ACC112 (cell line): ENCODE measurements around the gene OLAH.

Experiments used
- H2AFZ ChIP-seq: fragments of 200-600 bp; sonication (generic); one replicate; pipeline ENCODE4 v1.6.0; 2017; ENCODE audit warnings: antibody characterized with exemption, low read length; ENCODE audit not compliant: unreplicated experiment
- H3K27ac ChIP-seq: fragments of 200-600 bp; sonication (generic); 2 replicates; pipeline ENCODE4 v1.5.1; 2014; ENCODE audit warnings: low read depth, mild to moderate bottlenecking, antibody characterized with exemption, low read length, moderate library complexity
- H3K27me3 ChIP-seq: fragments of 200-600 bp; sonication (generic); 2 replicates; pipeline ENCODE4 v1.6.1; 2014; ENCODE audit warnings: mild to moderate bottlenecking, antibody characterized with exemption, low read length, moderate library complexity, mixed read lengths; ENCODE audit not compliant: insufficient read depth
- H3K36me3 ChIP-seq: fragments of 200-600 bp; sonication (generic); 2 replicates; pipeline ENCODE4 v1.6.1; 2016; ENCODE audit warnings: mild to moderate bottlenecking, antibody characterized with exemption, low read length, moderate library complexity, mixed read lengths; ENCODE audit not compliant: insufficient read depth
- H3K4me1 ChIP-seq: fragments of 200-600 bp; sonication (generic); one replicate; pipeline ENCODE4 v1.6.1; 2016; ENCODE audit warnings: low read length, mixed read lengths; ENCODE audit not compliant: insufficient read depth, unreplicated experiment, control insufficient read depth
- H3K4me3 ChIP-seq: fragments of 200-600 bp; sonication (generic); 2 replicates; pipeline ENCODE4 v1.5.1; 2014; ENCODE audit warnings: mild to moderate bottlenecking, low read depth, low read length
- H3K79me2 ChIP-seq: fragments of 200-600 bp; sonication (generic); one replicate; pipeline ENCODE4 v1.6.0; 2016; ENCODE audit warnings: low read length; ENCODE audit not compliant: control insufficient read depth, unreplicated experiment, insufficient read depth

Gene OLAH

DNA sequence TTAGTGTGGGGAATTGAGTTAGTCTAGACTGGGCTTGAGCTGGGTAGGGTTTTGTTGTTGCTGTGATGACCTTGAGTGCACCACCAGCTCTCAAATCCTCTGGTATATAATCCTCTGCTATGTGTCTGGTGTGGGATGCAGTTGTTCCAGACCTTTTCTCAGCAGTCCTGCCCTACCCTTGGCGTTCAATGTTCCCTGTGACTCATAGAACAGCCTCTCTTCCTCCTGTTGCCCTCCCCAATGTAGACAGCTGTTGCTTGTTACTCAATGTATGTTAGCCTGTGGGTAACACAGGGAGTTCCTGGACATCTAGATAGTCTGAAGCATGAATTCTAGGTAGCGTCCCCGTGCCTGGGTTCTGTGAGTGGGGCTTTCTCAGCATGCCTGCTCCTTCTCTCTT is 25.1 kb downstream of the OLAH start:
- no peaks in the 10 kb centered on the region for H3K36me3 ChIP-seq
- no peak overlapping the region for H3K4me3 ChIP-seq
- no peak overlapping the region for H2AFZ ChIP-seq
- H3K27me3 ChIP-seq, result no peaks in the 10 kb centered on the region
- H3K4me1 ChIP-seq, result no peaks in the 10 kb centered on the region
- H3K27ac ChIP-seq, result no peak overlapping the region
- H3K79me2 ChIP-seq, result no peaks in the 10 kb centered on the region

DNA sequence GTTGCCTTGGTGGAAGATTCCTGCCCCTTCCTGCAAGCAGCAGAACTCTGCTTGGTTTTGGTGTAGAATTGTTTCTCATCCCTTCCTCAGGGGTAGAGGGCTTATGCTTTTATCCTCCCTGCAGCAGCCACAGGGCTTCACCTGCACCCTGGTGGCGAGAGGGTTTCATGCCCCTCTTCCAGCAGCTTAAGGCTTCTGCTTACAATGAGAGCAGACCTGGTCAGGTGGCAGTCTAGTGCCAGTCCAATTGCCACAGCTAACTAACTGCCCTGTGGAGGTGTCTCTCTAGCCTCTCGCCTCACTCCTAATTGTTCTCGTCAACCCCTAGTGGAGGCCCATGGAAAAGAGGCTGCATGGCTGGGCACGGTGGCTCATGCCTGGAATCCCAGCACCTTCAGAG is 25.5 kb downstream of the OLAH start:
- Histone ChIP-seq H3K4me3 (no peak overlapping the region), H3K36me3 (no peaks in the 10 kb centered on the region), H3K79me2 (no peaks in the 10 kb centered on the region), H2AFZ (no peak overlapping the region), H3K4me1 (no peaks in the 10 kb centered on the region), H3K27ac (no peak overlapping the region), H3K27me3 (no peaks in the 10 kb centered on the region)

DNA sequence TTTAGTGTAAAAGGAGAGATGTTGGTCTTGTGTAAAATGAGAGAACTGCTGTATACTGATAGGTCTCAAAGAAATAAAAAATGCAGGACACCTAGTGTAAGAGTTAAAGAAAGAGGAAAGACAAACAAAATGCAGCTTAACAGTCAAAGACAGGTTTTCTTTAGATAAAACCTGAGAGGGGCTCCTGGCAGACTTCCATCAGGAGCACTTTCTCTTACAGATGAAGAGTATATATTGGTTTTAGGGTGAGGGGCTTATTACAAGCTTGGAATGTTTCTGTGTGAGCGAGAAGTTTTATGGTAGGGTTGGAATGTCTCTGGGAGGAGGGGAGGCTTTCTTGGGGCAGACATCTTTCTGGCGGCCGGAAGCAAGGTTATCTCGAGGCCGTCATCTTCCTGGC is 28.6 kb downstream of the OLAH start:
- no peaks in the 10 kb centered on the region for H3K79me2 ChIP-seq
- no peak overlapping the region for H3K4me3 ChIP-seq
- no peak overlapping the region for H3K27ac ChIP-seq
- H3K36me3 ChIP-seq, result no peaks in the 10 kb centered on the region
- no peak overlapping the region for H2AFZ ChIP-seq
- no peaks in the 10 kb centered on the region for H3K4me1 ChIP-seq
- H3K27me3 ChIP-seq, result no peaks in the 10 kb centered on the region

DNA sequence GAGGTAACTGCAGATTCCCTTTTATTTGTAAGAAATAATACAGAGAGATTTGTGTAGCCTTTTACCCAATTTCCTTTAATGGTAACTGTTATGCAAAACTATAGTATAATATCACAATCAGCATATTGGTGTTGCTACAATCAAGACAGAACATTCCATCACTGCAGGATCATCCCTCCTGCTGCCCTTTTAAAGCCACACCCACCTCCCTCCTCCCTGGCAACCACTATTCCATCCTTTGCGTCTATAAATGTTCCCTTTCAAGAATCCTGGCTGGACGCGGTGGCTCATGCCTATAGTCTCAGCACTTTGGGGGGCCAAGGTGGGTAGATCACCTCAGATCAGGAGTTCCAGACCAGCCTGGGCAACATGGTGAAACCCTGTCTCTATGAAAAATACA is 31.7 kb downstream of the OLAH start:
- Histone ChIP-seq H3K79me2 (no peaks in the 10 kb centered on the region), H3K27ac (no peak overlapping the region), H3K36me3 (no peaks in the 10 kb centered on the region), H3K27me3 (no peaks in the 10 kb centered on the region), H3K4me3 (no peak overlapping the region), H2AFZ (no peak overlapping the region), H3K4me1 (no peaks in the 10 kb centered on the region)

DNA sequence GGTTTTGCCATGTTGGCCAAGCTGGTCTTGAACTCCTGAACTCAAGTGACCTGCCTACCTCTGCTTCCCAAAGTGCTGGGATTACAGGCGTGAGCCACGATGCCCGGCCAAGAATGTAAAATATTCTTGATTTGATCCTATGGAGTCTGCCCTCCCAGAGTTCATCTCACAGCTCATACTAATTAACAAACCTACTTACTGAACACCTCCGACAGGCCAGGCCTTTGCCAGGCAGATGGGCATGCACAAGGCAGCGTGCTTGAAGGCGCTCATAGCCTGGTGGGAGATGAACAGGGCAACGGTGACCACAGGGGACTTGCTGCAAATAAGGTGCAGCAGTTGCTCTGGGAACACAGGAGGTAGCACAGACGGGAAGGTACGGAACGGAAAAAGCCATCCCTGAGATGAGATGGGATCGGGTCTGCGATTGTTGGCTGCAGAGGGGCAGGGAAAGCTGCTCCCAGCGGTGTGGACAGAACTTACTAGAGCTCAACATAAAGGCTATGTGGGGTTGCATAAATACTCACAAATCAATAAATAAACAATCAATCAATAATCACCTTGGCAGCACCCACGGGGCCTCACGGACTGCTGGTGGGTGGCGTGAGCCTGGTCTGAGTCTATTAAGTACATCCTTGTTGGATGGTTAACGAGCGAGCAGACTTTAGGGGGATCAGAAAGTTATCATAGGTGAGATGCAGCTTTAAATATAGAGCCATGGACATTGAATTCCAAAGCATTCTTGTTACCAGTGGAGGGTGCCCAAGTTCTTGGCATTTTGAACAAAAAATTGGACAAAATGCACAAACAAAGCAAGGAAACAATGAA is 40.1 kb downstream of the OLAH start:
- peak overlapping the region; percentile 96 for H2AFZ ChIP-seq
- H3K4me3 ChIP-seq, result peak overlapping the region; percentile 84
- no peaks in the 10 kb centered on the region for H3K27me3 ChIP-seq
- H3K4me1 ChIP-seq, result peaks cover 9% of the 10 kb centered on the region
- H3K27ac ChIP-seq, result peak overlapping the region; percentile 64
- H3K36me3 ChIP-seq, result no peaks in the 10 kb centered on the region
- H3K79me2 ChIP-seq, result no peaks in the 10 kb centered on the region

DNA sequence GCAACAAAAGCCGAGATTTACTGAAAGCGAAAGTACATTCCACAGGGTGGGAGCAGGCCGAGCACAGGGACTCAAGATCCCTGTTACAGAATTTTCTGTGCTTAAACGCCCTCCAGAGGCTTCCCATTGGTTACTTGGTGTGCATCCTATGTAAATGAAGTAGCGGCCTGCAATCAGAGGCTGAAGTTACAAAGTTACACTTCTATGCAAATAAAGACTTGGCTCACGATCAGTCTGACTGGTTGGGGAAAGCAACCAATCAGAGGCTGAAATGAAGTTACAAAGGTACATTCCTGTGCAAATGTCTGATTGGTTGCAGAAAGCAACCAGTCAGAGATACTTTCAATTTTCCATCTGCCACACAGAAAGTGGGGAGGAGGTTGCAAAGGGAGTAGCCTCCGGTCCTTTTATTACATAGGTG is 40.8 kb downstream of the OLAH start:
- Histone ChIP-seq H2AFZ (peak overlapping the region; percentile 96), H3K4me1 (peaks cover 9% of the 10 kb centered on the region), H3K4me3 (peak overlapping the region; percentile 84), H3K79me2 (no peaks in the 10 kb centered on the region), H3K36me3 (no peaks in the 10 kb centered on the region), H3K27me3 (no peaks in the 10 kb centered on the region), H3K27ac (peak overlapping the region; percentile 64)

DNA sequence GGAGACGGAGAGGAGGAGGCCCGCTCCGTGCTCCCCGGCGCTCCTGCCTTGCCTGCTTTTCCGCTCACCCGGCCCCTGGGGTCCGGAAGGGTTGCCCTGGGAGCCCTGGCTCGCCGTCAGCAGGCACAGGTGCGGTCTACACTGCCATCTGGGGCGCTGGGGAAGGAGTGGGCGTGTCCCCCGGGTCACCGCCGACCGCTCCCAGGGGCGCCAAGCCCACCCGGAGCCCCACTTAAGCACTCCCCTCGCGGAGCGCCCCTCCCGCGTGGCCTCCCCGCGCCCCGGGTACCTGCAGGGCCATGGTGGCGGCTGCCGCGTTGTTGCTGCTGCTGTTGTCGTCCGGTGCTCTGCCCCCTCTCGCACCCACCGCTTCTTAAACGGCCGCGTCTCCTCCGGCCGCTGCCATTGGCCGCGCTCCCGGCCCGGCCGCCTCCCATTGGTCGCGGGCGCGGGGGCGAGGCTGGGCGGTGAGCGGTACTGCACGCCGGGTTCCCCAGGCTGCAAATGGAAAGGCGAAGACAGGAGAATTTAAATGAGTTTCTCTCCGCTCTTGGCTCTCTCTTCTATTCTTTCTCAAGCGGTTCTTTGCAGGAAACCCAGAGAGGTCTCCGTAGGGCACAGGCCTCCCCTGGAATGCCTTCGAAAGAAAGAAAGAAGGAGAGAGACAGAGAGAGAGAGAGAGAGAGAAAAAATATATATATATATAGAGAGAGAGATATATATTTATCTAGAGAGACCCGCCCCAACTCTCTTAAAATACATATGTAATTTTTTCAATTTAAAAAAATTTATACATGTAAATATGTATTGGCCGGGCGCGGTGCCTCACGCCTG is 44.9 kb downstream of the OLAH start, which contains the start of gene ACBD7:
ACBD7 (minus strand) TSS at position 349 of the 834 bp plus-strand sequence; CDS start at position 301, 48 bp downstream.
- Histone ChIP-seq H3K79me2 (no peaks in the 10 kb centered on the region), H3K27me3 (no peaks in the 10 kb centered on the region), H3K4me3 (peak within 1 kb of the TSS; percentile 80), H3K36me3 (no peaks in the 10 kb centered on the region), H3K4me1 (peaks cover 8% of the 10 kb centered on the region), H2AFZ (peak within 1 kb of the TSS; percentile 41), H3K27ac (no peak within 1 kb of the TSS)

DNA sequence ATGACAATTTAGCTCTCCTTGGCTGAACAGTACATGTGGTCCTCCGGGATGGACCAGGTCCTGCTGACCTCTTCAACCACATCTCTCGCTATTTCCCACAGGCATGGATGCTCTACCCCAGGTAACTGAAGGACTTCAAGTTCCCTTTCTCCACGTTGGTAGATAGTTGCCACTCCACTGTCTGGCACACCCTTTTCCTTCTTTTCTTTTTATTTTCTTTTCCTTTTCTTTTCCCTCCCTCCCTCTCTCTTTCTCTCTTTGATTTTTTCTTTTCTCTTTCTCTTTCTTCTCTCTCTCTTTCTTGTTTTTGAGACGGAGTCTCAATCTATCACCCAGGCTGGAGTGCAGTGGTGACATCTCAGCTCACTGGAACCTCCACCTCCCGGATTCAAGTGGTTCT is 47.7 kb downstream of the OLAH start:
- Histone ChIP-seq H3K27me3 (no peaks in the 10 kb centered on the region), H3K27ac (no peak overlapping the region), H3K4me1 (no peaks in the 10 kb centered on the region), H3K36me3 (no peaks in the 10 kb centered on the region), H3K79me2 (no peaks in the 10 kb centered on the region), H3K4me3 (no peak overlapping the region), H2AFZ (no peak overlapping the region)

DNA sequence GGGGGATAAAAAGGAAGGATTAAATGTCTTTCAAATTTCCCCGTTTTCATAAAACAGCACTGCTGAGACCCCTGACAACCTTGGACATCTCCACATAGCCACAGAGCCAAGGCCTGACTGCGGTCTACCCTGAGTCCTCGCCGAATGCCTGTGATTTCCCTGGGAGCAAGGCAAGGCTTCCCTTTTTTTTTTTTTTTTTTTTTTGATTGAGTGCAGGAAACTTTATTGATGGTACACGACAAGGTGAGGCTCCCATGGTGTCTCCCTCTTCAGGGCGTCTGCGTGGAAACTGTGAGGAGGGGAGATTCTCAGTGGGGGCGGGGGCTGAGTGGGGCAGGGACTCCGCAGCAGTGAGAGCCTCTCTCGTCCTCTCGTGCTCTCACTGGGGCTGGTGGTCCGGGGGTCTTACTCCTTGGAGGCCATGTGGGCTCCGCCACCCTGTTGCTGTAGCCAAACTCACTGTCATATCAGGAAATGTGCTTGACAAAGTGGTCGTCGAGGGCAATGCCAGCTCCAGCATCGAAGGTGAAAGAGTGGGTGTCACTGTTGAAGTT is 49.2 kb downstream of the OLAH start:
- no peak overlapping the region for H2AFZ ChIP-seq
- no peak overlapping the region for H3K4me3 ChIP-seq
- H3K79me2 ChIP-seq, result peaks cover 4% of the 10 kb centered on the region
- no peaks in the 10 kb centered on the region for H3K4me1 ChIP-seq
- H3K36me3 ChIP-seq, result no peaks in the 10 kb centered on the region
- no peak overlapping the region for H3K27ac ChIP-seq
- no peaks in the 10 kb centered on the region for H3K27me3 ChIP-seq

DNA sequence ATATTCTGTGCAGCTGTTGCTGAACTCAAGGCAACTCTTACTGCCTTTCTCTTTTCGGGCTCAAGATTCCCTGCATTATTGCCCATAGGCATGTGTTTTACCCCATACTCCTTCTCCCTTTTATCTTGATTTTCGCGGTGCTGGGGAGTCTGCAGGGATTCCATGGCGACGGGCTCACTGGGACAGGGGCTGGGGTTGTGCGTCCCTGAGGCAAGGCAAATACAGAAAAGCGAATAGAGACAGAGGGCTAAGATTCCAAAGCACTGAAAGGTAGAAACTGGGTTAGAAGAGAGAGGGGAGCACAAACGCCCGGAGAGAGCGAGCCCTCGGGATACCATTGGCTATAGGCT is 52.9 kb downstream of the OLAH start:
- Histone ChIP-seq H3K27ac (peak overlapping the region; percentile 93), H3K4me3 (peak overlapping the region; percentile 92), H3K36me3 (no peaks in the 10 kb centered on the region), H3K4me1 (peaks cover 5% of the 10 kb centered on the region), H3K27me3 (no peaks in the 10 kb centered on the region), H2AFZ (peak overlapping the region; percentile 79), H3K79me2 (peaks cover 39% of the 10 kb centered on the region)
